Loucy (cell line): Measurements from ENCODE around the gene CENPU.

Experiments used
- H2AFZ ChIP-seq: fragments of 200-600 bp; sonication (generic); 2 replicates; pipeline ENCODE4 v1.6.0; 2016; ENCODE audit warnings: antibody characterized with exemption, mild to moderate bottlenecking, low read length, moderate library complexity
- H3F3A ChIP-seq: fragments of 200-600 bp; 2 replicates; pipeline ENCODE4 v1.6.0; 2016; ENCODE audit warnings: antibody characterized with exemption, low read depth, mild to moderate bottlenecking
- H3K27me3 ChIP-seq: fragments of 200-600 bp; sonication (generic); 2 replicates; pipeline ENCODE4 v1.6.1; 2014; ENCODE audit warnings: low read length, mild to moderate bottlenecking; ENCODE audit not compliant: insufficient read depth, poor library complexity, severe bottlenecking
- H3K36me3 ChIP-seq: fragments of 200-600 bp; sonication (generic); 2 replicates; pipeline ENCODE4 v1.6.1; 2016; ENCODE audit warnings: low read length; ENCODE audit not compliant: insufficient read depth
- H3K4me1 ChIP-seq: fragments of 200-600 bp; sonication (generic); 2 replicates; pipeline ENCODE4 v1.5.1; 2014; ENCODE audit warnings: low read length, mild to moderate bottlenecking; ENCODE audit not compliant: insufficient read depth, poor library complexity, severe bottlenecking
- H3K4me2 ChIP-seq: fragments of 200-600 bp; sonication (generic); 2 replicates; pipeline ENCODE4 v1.6.0; 2014; ENCODE audit warnings: antibody characterized with exemption, low read length, low read depth, mild to moderate bottlenecking; ENCODE audit not compliant: poor library complexity, severe bottlenecking
- H3K4me3 ChIP-seq: fragments of 200-600 bp; sonication (generic); 2 replicates; pipeline ENCODE4 v1.5.1; 2014; ENCODE audit warnings: low read length, mild to moderate bottlenecking, mixed read lengths; ENCODE audit not compliant: poor library complexity, severe bottlenecking
- H3K79me2 ChIP-seq: fragments of 200-600 bp; sonication (generic); 2 replicates; pipeline ENCODE4 v1.6.1; 2014; ENCODE audit warnings: low read length; ENCODE audit not compliant: insufficient read depth
- H3K9ac ChIP-seq: fragments of 200-600 bp; sonication (generic); 2 replicates; pipeline ENCODE4 v1.6.0; 2014; ENCODE audit warnings: mild to moderate bottlenecking, low read depth, low read length, moderate library complexity; ENCODE audit not compliant: poor library complexity, severe bottlenecking
- H3K9me2 ChIP-seq: fragments of 200-600 bp; sonication (generic); replicated peaks from 2 replicates; pipeline ENCODE4 v1.6.1; 2016; ENCODE audit warnings: low read depth, low read length, mixed read lengths
- H3K9me3 ChIP-seq: fragments of 200-600 bp; sonication (generic); 2 replicates; pipeline ENCODE4 v1.6.1; 2014; ENCODE audit warnings: mild to moderate bottlenecking, antibody characterized with exemption, low read length, low read depth; ENCODE audit not compliant: insufficient read depth
- H4K20me1 ChIP-seq: fragments of 200-600 bp; sonication (generic); 2 replicates; pipeline ENCODE4 v1.6.0; 2014; ENCODE audit warnings: antibody characterized with exemption, low read length, mild to moderate bottlenecking; ENCODE audit not compliant: insufficient read depth, poor library complexity, severe bottlenecking
- EZH2phosphoT487 ChIP-seq: fragments of 200-600 bp; IDR thresholded peaks from 2 replicates; pipeline ENCODE4 v1.6.1; 2018; ENCODE audit warnings: antibody characterized with exemption, mild to moderate bottlenecking, moderate library complexity, borderline replicate concordance
- TF ChIP-seq, protein P1 (sequence below): fragments of 200-600 bp; sonication (generic); conservative IDR thresholded peaks from 2 replicates; pipeline ENCODE4 v1.5.1; 2014; ENCODE audit warnings: mild to moderate bottlenecking, antibody characterized with exemption, low read length

The CENPU gene

DNA sequence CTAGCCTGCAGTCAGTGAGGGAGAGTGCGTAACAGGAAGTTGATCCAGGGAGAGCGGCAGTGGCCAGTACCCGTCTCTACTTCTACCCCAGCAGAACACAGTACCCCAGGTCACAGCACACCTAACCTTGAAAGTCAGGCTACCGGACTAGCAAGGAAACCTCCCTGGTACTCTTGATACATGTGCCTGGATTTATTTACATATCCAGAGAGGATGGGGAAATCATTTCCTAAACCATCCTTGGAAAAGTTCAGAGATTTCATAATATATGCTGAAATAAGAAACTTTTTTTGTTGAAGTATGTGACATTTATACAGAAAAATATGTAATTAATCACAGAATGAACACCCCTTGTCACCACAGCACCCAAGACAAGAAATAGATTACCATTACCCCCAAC is 59.9 kb downstream of the CENPU start:
- no peak overlapping the region for H3K4me2 ChIP-seq
- no peaks in the 10 kb centered on the region for H4K20me1 ChIP-seq
- peaks cover 21% of the 10 kb centered on the region for H3K4me1 ChIP-seq
- H3K27me3 ChIP-seq: no peaks in the 10 kb centered on the region
- H3K79me2 ChIP-seq: no peaks in the 10 kb centered on the region
- H3K9me2 ChIP-seq: no peaks in the 10 kb centered on the region
- 0 out of 2 replicates have a peak, but pooled peaks cover 11% of the 10 kb centered on the region for H3K36me3 ChIP-seq
- TF ChIP-seq EZH2phosphoT487: no peak
- TF ChIP-seq, protein P1, sequence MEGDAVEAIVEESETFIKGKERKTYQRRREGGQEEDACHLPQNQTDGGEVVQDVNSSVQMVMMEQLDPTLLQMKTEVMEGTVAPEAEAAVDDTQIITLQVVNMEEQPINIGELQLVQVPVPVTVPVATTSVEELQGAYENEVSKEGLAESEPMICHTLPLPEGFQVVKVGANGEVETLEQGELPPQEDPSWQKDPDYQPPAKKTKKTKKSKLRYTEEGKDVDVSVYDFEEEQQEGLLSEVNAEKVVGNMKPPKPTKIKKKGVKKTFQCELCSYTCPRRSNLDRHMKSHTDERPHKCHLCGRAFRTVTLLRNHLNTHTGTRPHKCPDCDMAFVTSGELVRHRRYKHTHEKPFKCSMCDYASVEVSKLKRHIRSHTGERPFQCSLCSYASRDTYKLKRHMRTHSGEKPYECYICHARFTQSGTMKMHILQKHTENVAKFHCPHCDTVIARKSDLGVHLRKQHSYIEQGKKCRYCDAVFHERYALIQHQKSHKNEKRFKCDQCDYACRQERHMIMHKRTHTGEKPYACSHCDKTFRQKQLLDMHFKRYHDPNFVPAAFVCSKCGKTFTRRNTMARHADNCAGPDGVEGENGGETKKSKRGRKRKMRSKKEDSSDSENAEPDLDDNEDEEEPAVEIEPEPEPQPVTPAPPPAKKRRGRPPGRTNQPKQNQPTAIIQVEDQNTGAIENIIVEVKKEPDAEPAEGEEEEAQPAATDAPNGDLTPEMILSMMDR: no peak
- no peaks in the 10 kb centered on the region for H3K9me3 ChIP-seq
- H3K4me3 ChIP-seq: no peak overlapping the region
- no peaks in the 10 kb centered on the region; the same call in 1 of the 2 replicates for H3F3A ChIP-seq
- H3K9ac ChIP-seq: no peak overlapping the region
- no peak overlapping the region for H2AFZ ChIP-seq

DNA sequence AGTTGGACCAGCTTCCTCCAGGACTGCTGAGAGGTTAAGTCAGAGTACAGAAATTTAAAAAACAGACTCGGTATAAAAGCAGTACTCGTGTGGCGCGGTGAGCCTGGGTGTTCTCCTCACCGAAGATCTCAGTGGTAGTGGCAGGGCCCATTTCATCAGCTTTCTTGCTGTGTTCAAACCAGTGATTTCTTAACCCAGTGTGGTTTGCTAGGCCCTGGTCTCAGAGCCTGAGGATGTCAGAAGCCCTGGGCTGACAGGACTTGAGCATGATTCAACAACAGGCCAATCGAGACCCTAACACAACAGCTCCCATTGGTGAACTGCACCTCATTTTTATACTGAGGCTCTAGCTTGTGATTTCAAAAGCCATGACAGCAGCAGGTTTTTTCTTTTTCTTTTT is 61.2 kb downstream of the CENPU start:
- Histone ChIP-seq H3K4me3 (no peak overlapping the region), H3K4me2 (no peak overlapping the region), H2AFZ (no peak overlapping the region), H3K9me3 (no peaks in the 10 kb centered on the region), H3K36me3 (0 out of 2 replicates have a peak, but pooled peaks cover 11% of the 10 kb centered on the region), H3F3A (no peaks in the 10 kb centered on the region; the same call in 1 of the 2 replicates), H3K79me2 (no peaks in the 10 kb centered on the region), H3K9ac (no peak overlapping the region), H3K4me1 (peaks cover 33% of the 10 kb centered on the region), H3K27me3 (no peaks in the 10 kb centered on the region), H4K20me1 (no peaks in the 10 kb centered on the region), H3K9me2 (no peaks in the 10 kb centered on the region)
- TF ChIP-seq EZH2phosphoT487: no peak
- TF ChIP-seq, protein P1: no peak

DNA sequence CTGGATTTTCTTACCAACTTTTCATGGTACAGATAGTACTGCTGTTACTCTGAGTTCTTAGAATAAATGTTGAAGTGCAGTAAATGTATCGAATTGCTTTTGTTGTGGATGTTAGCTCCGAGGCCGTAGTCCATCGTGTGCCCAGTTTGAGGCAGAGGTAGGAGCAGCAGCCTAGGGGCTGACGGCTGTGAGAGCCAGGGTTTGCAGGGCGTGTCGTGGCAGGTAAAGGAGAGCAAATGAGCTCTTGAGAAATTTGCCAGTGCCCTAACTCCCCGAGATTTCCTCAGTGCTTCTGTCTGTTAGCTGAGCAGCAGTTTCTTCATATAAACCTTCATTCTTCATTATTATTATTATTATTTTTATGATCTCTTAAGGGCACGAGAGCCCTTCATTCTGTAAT is 62.8 kb downstream of the CENPU start:
- H4K20me1 ChIP-seq: no peaks in the 10 kb centered on the region
- H3K9me3 ChIP-seq: no peaks in the 10 kb centered on the region
- no peaks in the 10 kb centered on the region for H3K9me2 ChIP-seq
- no peaks in the 10 kb centered on the region for H3K79me2 ChIP-seq
- no peaks in the 10 kb centered on the region for H3F3A ChIP-seq
- peaks cover 15% of the 10 kb centered on the region; the same call in 1 of the 2 replicates for H3K36me3 ChIP-seq
- peaks cover 35% of the 10 kb centered on the region for H3K4me1 ChIP-seq
- no peak overlapping the region for H3K9ac ChIP-seq
- no peak overlapping the region for H3K4me3 ChIP-seq
- TF ChIP-seq, protein P1: no peak
- no peak for TF ChIP-seq EZH2phosphoT487
- H2AFZ ChIP-seq: no peak overlapping the region
- no peak overlapping the region for H3K4me2 ChIP-seq
- no peaks in the 10 kb centered on the region for H3K27me3 ChIP-seq
